K562 (cell line): Measurements from ENCODE around the gene ARMC7. TPM values are rescaled to one million over a fixed set of nuclear protein-coding genes. Genes with fewer than 3 reads are reported as not detected.
"Not testable (repeated sequence)": the region's sequence is repeated elsewhere in the genome, so short reads cannot be mapped to it uniquely, and the experiment has no call there.

ENCODE experiments used
- ATAC-seq: fragments of 200-7000 bp; cut with Tn5 transposase; 3 replicates; pipeline ENCODE4 v1.9.1; 2020; ENCODE audit warnings: moderate library complexity
- BruUV-seq: library from RNA; stranded (reverse); fragments of 400-500 nt; replicated peaks from 2 replicates; lab custom pipeline; 2021; lab: Mats Ljungman, UMichigan
- CTCF ChIA-PET: fragments of 300-600 bp; formaldehyde crosslinking; extraction: SDS; loops from one replicate; lab custom pipeline; 2021; ENCODE audit warnings: low intra/inter-chr PET ratio; lab: Yijun Ruan, JAX
- POLR2A ChIA-PET: fragments of 300-600, 350-650 bp; sonication (Branson Sonifier 250); formaldehyde crosslinking; extraction: SDS; loops from one replicate; lab custom pipeline; 2021; ENCODE audit warnings: antibody characterized with exemption, inconsistent platforms; lab: Yijun Ruan, JAX
- DNase-seq, 4 experiments: peaks; one replicate each; pipeline versions ENCODE4 v3.0.0 to v3.0.0-alpha.2; 2011 to 2018; ENCODE audit warnings: low spot score in 3 of 4, mixed read lengths in 3 of 4; ENCODE audit errors: extremely low read depth in 1 of 4
- FAIRE-seq: peaks from 2 replicates; lab custom pipeline; 2011; peaks lifted over from hg19 to GRCh38; lab: Jason Lieb, UNC
- H2AFZ ChIP-seq: 2 replicates; pipeline ENCODE4 v1.6.0; 2011; ENCODE audit warnings: low read depth, low read length, control low read depth, inconsistent platforms
- H3K27ac ChIP-seq: fragments of 200-600 bp; 3 replicates; pipeline ENCODE4 v1.8.0; 2011; ENCODE audit warnings: low read depth, mild to moderate bottlenecking, control low read depth, inconsistent platforms, low read length, moderate library complexity, mixed read lengths; ENCODE audit errors: extremely low read depth
- H3K27me3 ChIP-seq, 2 experiments: fragments of 300-600 bp in 1 of 2; 2 replicates in 1 of 2; 3 replicates in 1 of 2; pipeline versions ENCODE4 v1.6.0 to v1.8.0; 2011; ENCODE audit warnings: inconsistent platforms in 2 of 2, low read length in 2 of 2, mild to moderate bottlenecking in 1 of 2, mixed read lengths in 1 of 2, moderate library complexity in 1 of 2; ENCODE audit not compliant: control insufficient read depth in 2 of 2, insufficient read depth in 2 of 2
- H3K36me3 ChIP-seq: fragments of 300-600 bp; 3 replicates; pipeline ENCODE4 v1.8.0; 2011; ENCODE audit warnings: mild to moderate bottlenecking, low read length, inconsistent platforms; ENCODE audit not compliant: control insufficient read depth, insufficient read depth
- H3K4me1 ChIP-seq, 2 experiments: fragments of 200-600 bp in 1 of 2; replicated peaks in 1 of 2; 2 replicates in 1 of 2; 3 replicates in 1 of 2; pipeline versions ENCODE4 v1.5.1 to v1.8.0; 2011; ENCODE audit warnings: inconsistent platforms in 2 of 2, low read length in 2 of 2, mild to moderate bottlenecking in 1 of 2, mixed read lengths in 1 of 2, moderate library complexity in 1 of 2; ENCODE audit not compliant: control insufficient read depth in 2 of 2, insufficient read depth in 2 of 2
- H3K4me2 ChIP-seq: 2 replicates; pipeline ENCODE4 v1.6.1; 2011; ENCODE audit warnings: low read length, control low read depth, inconsistent platforms, mixed read lengths; ENCODE audit not compliant: insufficient read depth
- H3K4me3 ChIP-seq: fragments of 200-600 bp; sonication (generic), shearing (Covaris generic); 2 replicates; pipeline ENCODE4 v1.5.1; 2016; ENCODE audit warnings: control low read depth, inconsistent platforms
- H3K79me2 ChIP-seq: fragments of 200-600 bp; 3 replicates; pipeline ENCODE4 v1.8.0; 2011; ENCODE audit warnings: low read length, inconsistent platforms; ENCODE audit not compliant: control insufficient read depth, insufficient read depth
- H3K9ac ChIP-seq, 2 experiments: 2 replicates each; pipeline versions ENCODE4 v1.6.0 to v1.6.1; 2011; ENCODE audit warnings: low read depth in 2 of 2, low read length in 2 of 2, control low read depth in 1 of 2, inconsistent platforms in 1 of 2, mild to moderate bottlenecking in 1 of 2, mixed read lengths in 1 of 2; ENCODE audit not compliant: insufficient read depth in 1 of 2
- H3K9me1 ChIP-seq: one replicate; pipeline ENCODE4 v1.6.0; 2011; ENCODE audit warnings: inconsistent platforms, mild to moderate bottlenecking, low read length, moderate library complexity; ENCODE audit not compliant: control insufficient read depth, insufficient read depth
- H3K9me3 ChIP-seq: replicated peaks from 2 replicates; pipeline ENCODE4 v1.5.1; 2011; ENCODE audit warnings: low read depth, low read length, inconsistent platforms; ENCODE audit not compliant: control insufficient read depth, insufficient read depth
- H4K20me1 ChIP-seq: replicated peaks from 2 replicates; pipeline ENCODE4 v1.6.1; 2011; ENCODE audit warnings: low read length, inconsistent platforms, mixed read lengths; ENCODE audit not compliant: control insufficient read depth, insufficient read depth
- ARID1B ChIP-seq: fragments of 450-650 bp; IDR thresholded peaks from 2 replicates; pipeline ENCODE4 v1.6.1; 2016; ENCODE audit warnings: antibody characterized with exemption, mild to moderate bottlenecking, inconsistent platforms
- CBFA2T3 ChIP-seq: fragments of 450-650 bp; IDR thresholded peaks from 2 replicates; pipeline ENCODE4 v1.6.1; 2017
- DPF2 ChIP-seq: fragments of 450-650 bp; IDR thresholded peaks from 2 replicates; pipeline ENCODE4 v1.6.1; 2016
- FOSL1 ChIP-seq: fragments of 200-800 bp; sonication (Bioruptor generic); conservative IDR thresholded peaks from 2 replicates; pipeline ENCODE4 v1.6.1; 2016; ENCODE audit warnings: missing genetic modification characterization, missing compliant biosample characterization
- FOXA3 ChIP-seq, 2 experiments: fragments of 450-650 bp in 1 of 2; sonication (generic) in 1 of 2; formaldehyde crosslinking; IDR thresholded peaks in 1 of 2; conservative IDR thresholded peaks in 1 of 2; 2 replicates each; pipeline versions ENCODE4 v1.4.0 to v1.8.0; 2020 to 2022; ENCODE audit warnings: mild to moderate bottlenecking in 2 of 2, missing genetic modification reagents in 1 of 2
- FOXK2 ChIP-seq, 2 experiments: fragments of 450-650 bp; IDR thresholded peaks in 1 of 2; conservative IDR thresholded peaks in 1 of 2; 2 replicates each; pipeline ENCODE4 v1.6.1; 2016; ENCODE audit warnings: low read depth in 2 of 2, mild to moderate bottlenecking in 1 of 2
- JUN ChIP-seq, 2 experiments: sonication (generic) in 1 of 2; formaldehyde crosslinking in 1 of 2; IDR thresholded peaks; 2 replicates each; pipeline versions ENCODE4 v1.6.1 to v1.8.0; 2012 to 2022; ENCODE audit warnings: borderline replicate concordance in 2 of 2, mild to moderate bottlenecking in 2 of 2, improper control_type of control experiment in 1 of 2, low read depth in 1 of 2, low read length in 1 of 2, missing genetic modification reagents in 1 of 2
- JUND ChIP-seq, 2 experiments: IDR thresholded peaks; 2 replicates in 1 of 2; 3 replicates in 1 of 2; pipeline ENCODE4 v1.6.1; 2011; ENCODE audit warnings: borderline replicate concordance in 2 of 2, low read depth in 2 of 2, low read length in 2 of 2, improper control_type of control experiment in 1 of 2, missing biosample characterization in 1 of 2, missing genetic modification characterization in 1 of 2, missing genetic modification reagents in 1 of 2
- POLR2G ChIP-seq: fragments of 200-400 bp; formaldehyde crosslinking; IDR thresholded peaks from 2 replicates; pipeline ENCODE4 v1.6.1; 2017; ENCODE audit warnings: low read depth, mild to moderate bottlenecking, antibody characterized with exemption, low read length, moderate library complexity
- YY1 ChIP-seq, 3 experiments: IDR thresholded peaks; 2 replicates each; pipeline ENCODE4 v1.6.1; 2011; ENCODE audit warnings: low read length in 2 of 3, mild to moderate bottlenecking in 2 of 3, moderate library complexity in 2 of 3, borderline replicate concordance in 1 of 3, control low read depth in 1 of 3, low read depth in 1 of 3; ENCODE audit not compliant: insufficient read depth in 3 of 3, insufficient replicate concordance in 2 of 3, control insufficient read depth in 1 of 3, insufficient read length in 1 of 3; ENCODE audit errors: extremely low read depth in 1 of 3
- WGBS: fragments of 100-300 bp; shearing (Covaris generic); methylation state at CpG from one replicate; pipeline ENCODE4 v1.1.6; 2016; ENCODE audit warnings: low coverage, mixed read lengths; ENCODE audit not compliant: insufficient coverage; ENCODE audit errors: missing lambda C conversion rate; 5-methylcytosine and 5-hydroxymethylcytosine counted together
- in situ Hi-C: fragments of 300-500 bp; cut with MboI; formaldehyde crosslinking; loops from 4 replicates; pipeline ENCODE4 v1.15.0; 2018; ENCODE audit warnings: inconsistent platforms, mixed read lengths
- intact Hi-C: fragments of 100-400 bp; cut with micrococcal nuclease; formaldehyde crosslinking; loops from 2 replicates; pipeline ENCODE4 v1.14.2; 2022
- polyA plus RNA-seq, 8 experiments: library from polyadenylated mRNA; depleted of rRNA in 4 of 8; stranded (reverse) in 5 of 8; unstranded in 3 of 8; fragments of >200 nt; fragmentation: Nextera tagmentation in 2 of 8; fragmentation: Illumina TruSeq in 1 of 8; extraction: Ambion mirVana in 2 of 8; extraction: Trizol in 1 of 8; gene quantifications; 2 replicates each; pipeline versions ENCODE4 v1.2.1 to v1.2.3, GENCODE V29; 2011 to 2014; ENCODE audit warnings: inconsistent platforms in 1 of 8, missing spikeins in 1 of 8
- total RNA-seq, 7 experiments: library from RNA; depleted of rRNA in 6 of 7; stranded (reverse); fragments of >200 nt in 6 of 7; fragmentation: Illumina TruSeq in 2 of 7; extraction: Trizol in 2 of 7; gene quantifications; 2 replicates each; pipeline versions ENCODE4 v1.2.1 to v1.2.3, GENCODE V29; 2011 to 2021; ENCODE audit warnings: low replicate concordance in 1 of 7
- TF ChIP-seq, protein P1 (sequence below), 2 experiments: fragments of 450-650 bp in 1 of 2; sonication (generic) in 1 of 2; formaldehyde crosslinking in 1 of 2; IDR thresholded peaks in 1 of 2; conservative IDR thresholded peaks in 1 of 2; 2 replicates each; pipeline versions ENCODE4 v1.6.1 to v1.8.1; 2016 to 2023; ENCODE audit warnings: mild to moderate bottlenecking in 2 of 2, moderate library complexity in 2 of 2, inconsistent platforms in 1 of 2, missing genetic modification reagents in 1 of 2

The ARMC7 gene
- total and polyA plus RNA-seq, 9 of the 15 experiments (the other 6 are each of a cell fraction or from before 2014, with no cell fraction given) = 1.4 to 15.2 (median 5.9) TPM

DNA sequence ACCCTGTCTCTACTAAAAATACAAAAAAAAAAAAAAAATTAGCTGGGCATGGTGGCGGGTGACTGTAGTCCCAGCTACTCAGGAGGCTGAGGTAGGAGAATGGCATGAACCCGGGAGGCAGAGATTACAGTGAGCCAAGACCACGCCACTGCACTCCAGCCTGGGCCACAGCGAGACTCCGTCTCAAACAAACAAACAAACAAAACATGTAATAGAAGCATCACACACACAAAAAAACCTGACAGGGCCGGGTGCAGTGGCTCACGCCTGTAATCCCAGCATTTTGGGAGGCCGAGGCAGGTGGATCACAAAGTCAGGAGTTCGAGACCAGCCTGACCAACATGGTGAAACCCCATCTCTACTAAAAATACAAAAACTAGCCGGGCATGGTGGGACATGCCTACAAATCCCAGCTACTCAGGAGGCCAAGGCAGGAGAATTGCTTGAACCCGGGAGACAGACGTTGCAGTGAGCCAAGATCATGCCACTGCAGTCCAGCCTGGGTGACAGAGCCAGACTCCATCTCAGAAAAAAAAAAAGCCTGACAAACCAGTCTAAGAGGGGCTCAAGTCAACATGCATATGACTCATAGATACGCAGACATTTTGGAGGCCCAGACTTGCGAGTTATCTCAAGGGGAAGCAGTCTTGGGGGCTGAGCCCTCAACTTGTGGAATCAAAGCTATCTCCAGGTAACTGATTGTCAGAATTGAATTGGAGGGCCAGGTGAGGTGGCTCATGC, 24.0 kb downstream of the ARMC7 start:
- H3K9me3 ChIP-seq; H3K4me2 ChIP-seq; in situ Hi-C loops; H3K9me1 ChIP-seq; H4K20me1 ChIP-seq; CTCF ChIA-PET; H3K9ac ChIP-seq; ATAC-seq; BruUV-seq; H3K4me3 ChIP-seq; H3K27me3 ChIP-seq; H2AFZ ChIP-seq; TF ChIP-seq JUND (tag; IDR thresholded peaks at IDR 0.05; ENCODE audit: borderline replicate concordance, low read depth, low read length); JUN (CRISPR knock-in tag; IDR thresholded peaks at IDR 0.05; ENCODE audit: borderline replicate concordance): not testable (repeated sequence)
- Histone ChIP-seq H3K36me3 (peaks cover 53% of the 10 kb centered on the region), H3K27ac (peak overlapping the region; percentile 34; the same call in 1 of the 3 replicates), H3K4me1 (peaks cover 12 to 30% of the 10 kb centered on the region in 2 experiments; a peak in 4 of 5 replicates), H3K79me2 (peaks cover 25% of the 10 kb centered on the region)
- intact Hi-C loops = loop anchor here (5.0 kb wide), 1 partner anchor 49 kb away; the partner anchor contains the start of gene SUMO2
- 0 out of 2 replicates have a peak, but pooled peaks have one; percentile 13 for TF ChIP-seq FOSL1 (tag)
- TF ChIP-seq YY1 (IDR thresholded peaks at IDR 0.05; ENCODE audit: borderline replicate concordance in 1 of 3, control insufficient read depth in 1 of 3, extremely low read depth in 1 of 3, insufficient read depth in 3 of 3, insufficient read length in 1 of 3, insufficient replicate concordance in 2 of 3, low read depth in 1 of 3, low read length in 2 of 3) = peak in 1 of 3 experiments; percentile 52
- peak; percentile 55; the same call in 1 of the 2 replicates for TF ChIP-seq DPF2
- peak in 1 of 2 experiments; percentile 21; a peak in 1 of 4 replicates for TF ChIP-seq FOXK2 (conservative IDR thresholded peaks at IDR 0.05 in 1 of 2, IDR thresholded peaks at IDR 0.05 in 1 of 2; ENCODE audit: low read depth in 2 of 2)
- TF ChIP-seq, protein P1, sequence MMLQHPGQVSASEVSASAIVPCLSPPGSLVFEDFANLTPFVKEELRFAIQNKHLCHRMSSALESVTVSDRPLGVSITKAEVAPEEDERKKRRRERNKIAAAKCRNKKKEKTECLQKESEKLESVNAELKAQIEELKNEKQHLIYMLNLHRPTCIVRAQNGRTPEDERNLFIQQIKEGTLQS (IDR thresholded peaks at IDR 0.05) = peak; percentile 68
- TF ChIP-seq, protein P1 (CRISPR knock-in tag; conservative IDR thresholded peaks at IDR 0.05) = not testable (repeated sequence)
- 0 out of 2 replicates have a peak, but pooled peaks have one; percentile 20 for TF ChIP-seq POLR2G
- TF ChIP-seq JUND (IDR thresholded peaks at IDR 0.05; ENCODE audit: borderline replicate concordance, low read depth, low read length) = peak; percentile 37; the same call in 1 of the 2 replicates
- TF ChIP-seq JUN (IDR thresholded peaks at IDR 0.05; ENCODE audit: borderline replicate concordance, low read depth, low read length) = peak; percentile 16; the same call in 1 of the 2 replicates
- peak; percentile 39 for TF ChIP-seq ARID1B
- TF ChIP-seq FOXA3 (CRISPR knock-in tag; conservative IDR thresholded peaks at IDR 0.05 in 1 of 2, IDR thresholded peaks at IDR 0.05 in 1 of 2) = 0 out of 4 replicates have a peak, but pooled peaks of 1 of the 2 experiments have one; percentile 62
- peak; percentile 39 for TF ChIP-seq CBFA2T3
- 58% methylated on average over 12 of the region's 14 CpGs for WGBS
- DNase-seq = peak in 2 of 4 experiments; percentile 6 to 59
- peak; percentile 68 for FAIRE-seq
- POLR2A ChIA-PET = interaction anchor here (0.6 to 5.6 kb wide), 9 partner anchors 9 to 146 kb away, joined by 3 to 51 read pairs (median 4); partner anchors contain the start of genes CDR2L and JPT1
